Ishikawa (cell line): ENCODE results near the gene NOTCH1.

Experiments used
- CEBPB ChIP-seq: IDR thresholded peaks from 2 replicates; pipeline ENCODE4 v1.6.1; 2012
- CREB1 ChIP-seq: IDR thresholded peaks from 2 replicates; pipeline ENCODE4 v1.6.1; 2012; ENCODE audit warnings: low read depth
- EGR1 ChIP-seq: IDR thresholded peaks from 2 replicates; pipeline ENCODE4 v1.6.1; 2012
- EP300 ChIP-seq: IDR thresholded peaks from 2 replicates; pipeline ENCODE4 v1.6.1; 2012; ENCODE audit warnings: borderline replicate concordance
- FOXM1 ChIP-seq: IDR thresholded peaks from 2 replicates; pipeline ENCODE4 v1.6.1; 2012; ENCODE audit warnings: low read depth, borderline replicate concordance
- MAX ChIP-seq: IDR thresholded peaks from 2 replicates; pipeline ENCODE4 v1.6.1; 2012
- RAD21 ChIP-seq: IDR thresholded peaks from 2 replicates; pipeline ENCODE4 v1.6.1; 2012; ENCODE audit warnings: low read depth
- REST ChIP-seq: IDR thresholded peaks from 2 replicates; pipeline ENCODE4 v1.6.1; 2012; ENCODE audit warnings: low read depth, mild to moderate bottlenecking
- TAF1 ChIP-seq: IDR thresholded peaks from 2 replicates; pipeline ENCODE4 v1.6.1; 2012; ENCODE audit warnings: low read depth, mild to moderate bottlenecking
- TCF12 ChIP-seq: IDR thresholded peaks from 2 replicates; pipeline ENCODE4 v1.6.1; 2012; ENCODE audit warnings: low read depth
- TEAD4 ChIP-seq: IDR thresholded peaks from 2 replicates; pipeline ENCODE4 v1.6.1; 2012
- YY1 ChIP-seq: IDR thresholded peaks from 2 replicates; pipeline ENCODE4 v1.6.1; 2012; ENCODE audit warnings: low read depth
- ZBTB7A ChIP-seq: IDR thresholded peaks from 2 replicates; pipeline ENCODE4 v1.6.1; 2012; ENCODE audit warnings: low read depth

DNA sequence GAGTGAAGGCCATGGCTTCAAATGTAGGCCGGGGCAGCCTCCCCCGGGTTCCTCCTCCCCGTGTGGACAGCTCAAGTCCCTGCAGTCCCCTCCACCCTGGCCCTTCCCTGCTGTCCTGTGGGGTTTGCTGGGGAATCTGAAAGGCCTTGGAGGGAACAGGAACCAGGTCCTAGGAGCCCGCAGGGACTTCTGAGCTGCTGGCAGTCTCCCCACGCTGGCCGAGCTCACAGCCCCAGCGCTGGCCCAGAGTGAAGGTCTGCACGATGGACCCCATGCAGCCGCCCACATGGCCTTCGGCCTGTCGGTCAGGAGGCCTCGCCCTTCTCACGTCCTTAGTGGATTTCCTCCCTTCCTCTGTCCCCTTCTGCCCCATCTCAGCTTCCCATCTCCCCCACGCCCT is 25.7 kb upstream of the NOTCH1 start:
- TF ChIP-seq EGR1 = no peak
- no peak for TF ChIP-seq YY1
- TF ChIP-seq CEBPB = no peak
- TF ChIP-seq TEAD4 = no peak
- TF ChIP-seq RAD21 = no peak
- TF ChIP-seq EP300 = no peak
- TF ChIP-seq REST = no peak
- no peak for TF ChIP-seq TCF12
- no peak for TF ChIP-seq FOXM1
- no peak for TF ChIP-seq TAF1
- TF ChIP-seq MAX = no peak
- no peak for TF ChIP-seq CREB1
- TF ChIP-seq ZBTB7A = no peak
